GM23338 (cell line): ENCODE measurements around the gene UBXN10. TPM values are rescaled to one million over a fixed set of nuclear protein-coding genes. Genes with fewer than 3 reads are reported as not detected.

Experiments
- ATAC-seq: fragments of 200-7000 bp; cut with Tn5 transposase; 3 replicates; pipeline ENCODE4 v1.9.1; 2020
- DNase-seq: peaks from one replicate; pipeline ENCODE4 v3.0.0-alpha.2; 2015; ENCODE audit warnings: low spot score
- H2AFZ ChIP-seq: fragments of 200-600 bp; sonication (generic); 2 replicates; pipeline ENCODE4 v1.8.0; 2016; ENCODE audit warnings: antibody characterized with exemption, mild to moderate bottlenecking, moderate library complexity
- H3F3A ChIP-seq: fragments of 200-600 bp; sonication (generic); replicated peaks from 2 replicates; pipeline ENCODE4 v1.8.0; 2017; ENCODE audit warnings: antibody characterized with exemption, mixed run types, low read depth
- H3K27ac ChIP-seq: fragments of 200-600 bp; sonication (generic); 2 replicates; pipeline ENCODE4 v1.6.1; 2016; ENCODE audit warnings: low read depth
- H3K27me3 ChIP-seq: fragments of 200-600 bp; sonication (generic); 2 replicates; pipeline ENCODE4 v1.8.0; 2016; ENCODE audit warnings: mild to moderate bottlenecking, mixed run types, moderate library complexity; ENCODE audit not compliant: insufficient read depth
- H3K36me3 ChIP-seq: fragments of 200-600 bp; sonication (generic); 2 replicates; pipeline ENCODE4 v1.8.0; 2016; ENCODE audit warnings: mild to moderate bottlenecking; ENCODE audit not compliant: insufficient read depth
- H3K4me1 ChIP-seq: fragments of 200-600 bp; sonication (generic); 2 replicates; pipeline ENCODE4 v1.8.0; 2016; ENCODE audit warnings: mild to moderate bottlenecking, moderate library complexity; ENCODE audit not compliant: insufficient read depth
- H3K4me2 ChIP-seq: fragments of 200-600 bp; sonication (generic); 2 replicates; pipeline ENCODE4 v1.7.1; 2017; ENCODE audit warnings: mixed run types
- H3K4me3 ChIP-seq: fragments of 200-600 bp; sonication (generic); 2 replicates; pipeline ENCODE4 v1.6.1; 2016; ENCODE audit warnings: mixed run types
- H3K79me2 ChIP-seq: fragments of 200-600 bp; sonication (generic); replicated peaks from 2 replicates; pipeline ENCODE4 v1.8.0; 2017; ENCODE audit warnings: mild to moderate bottlenecking; ENCODE audit not compliant: insufficient read depth
- H3K9me2 ChIP-seq: fragments of 200-600 bp; sonication (generic); 2 replicates; pipeline ENCODE4 v1.8.0; 2017; ENCODE audit not compliant: insufficient read depth
- H4K20me1 ChIP-seq: fragments of 200-600 bp; sonication (generic); replicated peaks from 2 replicates; pipeline ENCODE4 v1.8.0; 2017; ENCODE audit warnings: mild to moderate bottlenecking; ENCODE audit not compliant: insufficient read depth
- H3K27ac Mint-ChIP-seq: 2 replicates; pipeline ENCODE4 v1.8.0; 2020; ENCODE audit warnings: inconsistent platforms, mild to moderate bottlenecking, moderate library complexity, mixed read lengths
- H3K27me3 Mint-ChIP-seq: 3 replicates; pipeline ENCODE4 v1.8.0; 2022; ENCODE audit warnings: low read depth, mild to moderate bottlenecking, moderate library complexity, mixed read lengths, inconsistent platforms; ENCODE audit not compliant: insufficient read depth, poor library complexity
- H3K36me3 Mint-ChIP-seq: 3 replicates; pipeline ENCODE4 v1.8.0; 2021; ENCODE audit warnings: low read depth, mild to moderate bottlenecking, inconsistent platforms, moderate library complexity, mixed read lengths
- H3K4me1 Mint-ChIP-seq: 3 replicates; pipeline ENCODE4 v1.8.0; 2020; ENCODE audit warnings: mild to moderate bottlenecking, inconsistent platforms, mixed read lengths
- H3K4me3 Mint-ChIP-seq: 3 replicates; pipeline ENCODE4 v1.8.0; 2021; ENCODE audit warnings: moderate library complexity, mild to moderate bottlenecking, inconsistent platforms, mixed read lengths
- H3K9me3 Mint-ChIP-seq: 3 replicates; pipeline ENCODE4 v1.8.0; 2020; ENCODE audit warnings: moderate library complexity, mild to moderate bottlenecking, inconsistent platforms, mixed read lengths
- CREB1 ChIP-seq: fragments of 250-450 bp; sonication (Bioruptor Pico); IDR thresholded peaks from 2 replicates; pipeline ENCODE4 v1.5.0; 2020; ENCODE audit warnings: low read depth, mild to moderate bottlenecking, moderate library complexity
- ETS1 ChIP-seq: IDR thresholded peaks from 2 replicates; pipeline ENCODE4 v1.6.1; 2016; ENCODE audit warnings: antibody characterized with exemption
- EZH2 ChIP-seq: fragments of 200-600 bp; sonication (generic); IDR thresholded peaks from one replicate; pipeline ENCODE4 v1.8.0; 2017; ENCODE audit warnings: antibody characterized with exemption, mild to moderate bottlenecking, low read depth; ENCODE audit not compliant: unreplicated experiment
- JUNB ChIP-seq: IDR thresholded peaks from one replicate; pipeline ENCODE4 v1.6.1; 2016; ENCODE audit warnings: antibody characterized with exemption; ENCODE audit not compliant: unreplicated experiment
- NANOG ChIP-seq: IDR thresholded peaks from 2 replicates; pipeline ENCODE4 v1.6.1; 2016; ENCODE audit warnings: antibody characterized with exemption, borderline replicate concordance
- POLR2AphosphoS5 ChIP-seq: IDR thresholded peaks from 2 replicates; pipeline ENCODE4 v1.6.1; 2016; ENCODE audit warnings: antibody characterized with exemption, low read depth
- REST ChIP-seq: IDR thresholded peaks from one replicate; pipeline ENCODE4 v1.6.1; 2018; ENCODE audit warnings: antibody characterized with exemption; ENCODE audit not compliant: unreplicated experiment
- STAT1 ChIP-seq: IDR thresholded peaks from one replicate; pipeline ENCODE4 v1.6.1; 2016; ENCODE audit warnings: antibody characterized with exemption; ENCODE audit not compliant: unreplicated experiment
- ZNF114 ChIP-seq: fragments of 250-450 bp; sonication (Bioruptor Pico); IDR thresholded peaks from 2 replicates; pipeline ENCODE4 v1.5.0; 2020; ENCODE audit warnings: mild to moderate bottlenecking, moderate library complexity
- ZNF331 ChIP-seq: fragments of 250-450 bp; sonication (Bioruptor Pico); IDR thresholded peaks from 2 replicates; pipeline ENCODE4 v1.5.0; 2020; ENCODE audit warnings: low read depth, mild to moderate bottlenecking, moderate library complexity
- polyA plus RNA-seq: library from polyadenylated mRNA; unstranded; fragments of >200 nt; fragmentation: Nextera tagmentation; extraction: Ambion mirVana; gene quantifications from 2 replicates; pipeline ENCODE4 v1.2.1, GENCODE V29; 2016
- total RNA-seq: library from RNA; depleted of rRNA; stranded (reverse); fragments of >200 nt; shearing (Covaris generic); gene quantifications from 2 replicates; pipeline ENCODE4 v1.2.3, GENCODE V29; 2014
- TF ChIP-seq, protein P1 (sequence below): fragments of 250-450 bp; sonication (Bioruptor Pico); IDR thresholded peaks from 2 replicates; pipeline ENCODE4 v1.5.0; 2020; ENCODE audit warnings: mild to moderate bottlenecking, moderate library complexity

The UBXN10 gene
- total and polyA plus RNA-seq, 2 experiments from 2014 or later = 0.27 to 0.69 TPM

DNA sequence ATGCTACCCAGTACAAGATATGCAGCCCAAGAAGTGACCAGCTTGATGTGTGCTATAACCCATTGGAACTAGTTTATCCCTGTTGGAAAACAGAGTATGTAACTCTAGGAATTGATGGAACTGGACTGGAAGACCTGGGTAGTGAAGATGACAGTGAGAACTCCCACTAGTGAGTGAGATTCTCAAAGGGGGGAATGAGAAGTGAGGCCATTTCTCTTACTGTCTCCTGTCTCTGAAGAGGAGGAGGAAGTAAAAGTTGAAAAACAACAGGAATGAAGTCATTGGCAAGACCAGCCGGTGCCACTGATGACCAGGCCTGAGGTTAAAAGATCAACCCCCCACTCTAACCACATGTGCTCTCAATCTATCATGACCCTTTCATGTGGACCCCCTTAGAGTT is 25.9 kb upstream of the UBXN10 start:
- peaks cover 22% of the 10 kb centered on the region for H3K36me3 Mint-ChIP-seq
- Histone ChIP-seq H3K27me3 (no peaks in the 10 kb centered on the region), H3K79me2 (no peaks in the 10 kb centered on the region), H3K9me2 (no peaks in the 10 kb centered on the region), H2AFZ (no peak overlapping the region), H3F3A (no peaks in the 10 kb centered on the region), H3K4me2 (no peak overlapping the region), H3K4me3 (no peak overlapping the region), H4K20me1 (no peaks in the 10 kb centered on the region), H3K27ac (no peak overlapping the region), H3K4me1 (no peaks in the 10 kb centered on the region), H3K36me3 (no peaks in the 10 kb centered on the region)
- no peak for ATAC-seq
- peaks cover 8% of the 10 kb centered on the region for H3K27me3 Mint-ChIP-seq
- peaks cover 55% of the 10 kb centered on the region for H3K9me3 Mint-ChIP-seq
- no peak for DNase-seq
- no peak overlapping the region for H3K27ac Mint-ChIP-seq
- H3K4me3 Mint-ChIP-seq = no peak overlapping the region
- TF ChIP-seq ETS1 (no peak), STAT1 (no peak), JUNB (no peak), ZNF331 (CRISPR knock-in tag) (no peak), REST (no peak), EZH2 (no peak), NANOG (no peak), POLR2AphosphoS5 (no peak), ZNF114 (CRISPR knock-in tag) (no peak), CREB1 (no peak)
- TF ChIP-seq, protein P1, sequence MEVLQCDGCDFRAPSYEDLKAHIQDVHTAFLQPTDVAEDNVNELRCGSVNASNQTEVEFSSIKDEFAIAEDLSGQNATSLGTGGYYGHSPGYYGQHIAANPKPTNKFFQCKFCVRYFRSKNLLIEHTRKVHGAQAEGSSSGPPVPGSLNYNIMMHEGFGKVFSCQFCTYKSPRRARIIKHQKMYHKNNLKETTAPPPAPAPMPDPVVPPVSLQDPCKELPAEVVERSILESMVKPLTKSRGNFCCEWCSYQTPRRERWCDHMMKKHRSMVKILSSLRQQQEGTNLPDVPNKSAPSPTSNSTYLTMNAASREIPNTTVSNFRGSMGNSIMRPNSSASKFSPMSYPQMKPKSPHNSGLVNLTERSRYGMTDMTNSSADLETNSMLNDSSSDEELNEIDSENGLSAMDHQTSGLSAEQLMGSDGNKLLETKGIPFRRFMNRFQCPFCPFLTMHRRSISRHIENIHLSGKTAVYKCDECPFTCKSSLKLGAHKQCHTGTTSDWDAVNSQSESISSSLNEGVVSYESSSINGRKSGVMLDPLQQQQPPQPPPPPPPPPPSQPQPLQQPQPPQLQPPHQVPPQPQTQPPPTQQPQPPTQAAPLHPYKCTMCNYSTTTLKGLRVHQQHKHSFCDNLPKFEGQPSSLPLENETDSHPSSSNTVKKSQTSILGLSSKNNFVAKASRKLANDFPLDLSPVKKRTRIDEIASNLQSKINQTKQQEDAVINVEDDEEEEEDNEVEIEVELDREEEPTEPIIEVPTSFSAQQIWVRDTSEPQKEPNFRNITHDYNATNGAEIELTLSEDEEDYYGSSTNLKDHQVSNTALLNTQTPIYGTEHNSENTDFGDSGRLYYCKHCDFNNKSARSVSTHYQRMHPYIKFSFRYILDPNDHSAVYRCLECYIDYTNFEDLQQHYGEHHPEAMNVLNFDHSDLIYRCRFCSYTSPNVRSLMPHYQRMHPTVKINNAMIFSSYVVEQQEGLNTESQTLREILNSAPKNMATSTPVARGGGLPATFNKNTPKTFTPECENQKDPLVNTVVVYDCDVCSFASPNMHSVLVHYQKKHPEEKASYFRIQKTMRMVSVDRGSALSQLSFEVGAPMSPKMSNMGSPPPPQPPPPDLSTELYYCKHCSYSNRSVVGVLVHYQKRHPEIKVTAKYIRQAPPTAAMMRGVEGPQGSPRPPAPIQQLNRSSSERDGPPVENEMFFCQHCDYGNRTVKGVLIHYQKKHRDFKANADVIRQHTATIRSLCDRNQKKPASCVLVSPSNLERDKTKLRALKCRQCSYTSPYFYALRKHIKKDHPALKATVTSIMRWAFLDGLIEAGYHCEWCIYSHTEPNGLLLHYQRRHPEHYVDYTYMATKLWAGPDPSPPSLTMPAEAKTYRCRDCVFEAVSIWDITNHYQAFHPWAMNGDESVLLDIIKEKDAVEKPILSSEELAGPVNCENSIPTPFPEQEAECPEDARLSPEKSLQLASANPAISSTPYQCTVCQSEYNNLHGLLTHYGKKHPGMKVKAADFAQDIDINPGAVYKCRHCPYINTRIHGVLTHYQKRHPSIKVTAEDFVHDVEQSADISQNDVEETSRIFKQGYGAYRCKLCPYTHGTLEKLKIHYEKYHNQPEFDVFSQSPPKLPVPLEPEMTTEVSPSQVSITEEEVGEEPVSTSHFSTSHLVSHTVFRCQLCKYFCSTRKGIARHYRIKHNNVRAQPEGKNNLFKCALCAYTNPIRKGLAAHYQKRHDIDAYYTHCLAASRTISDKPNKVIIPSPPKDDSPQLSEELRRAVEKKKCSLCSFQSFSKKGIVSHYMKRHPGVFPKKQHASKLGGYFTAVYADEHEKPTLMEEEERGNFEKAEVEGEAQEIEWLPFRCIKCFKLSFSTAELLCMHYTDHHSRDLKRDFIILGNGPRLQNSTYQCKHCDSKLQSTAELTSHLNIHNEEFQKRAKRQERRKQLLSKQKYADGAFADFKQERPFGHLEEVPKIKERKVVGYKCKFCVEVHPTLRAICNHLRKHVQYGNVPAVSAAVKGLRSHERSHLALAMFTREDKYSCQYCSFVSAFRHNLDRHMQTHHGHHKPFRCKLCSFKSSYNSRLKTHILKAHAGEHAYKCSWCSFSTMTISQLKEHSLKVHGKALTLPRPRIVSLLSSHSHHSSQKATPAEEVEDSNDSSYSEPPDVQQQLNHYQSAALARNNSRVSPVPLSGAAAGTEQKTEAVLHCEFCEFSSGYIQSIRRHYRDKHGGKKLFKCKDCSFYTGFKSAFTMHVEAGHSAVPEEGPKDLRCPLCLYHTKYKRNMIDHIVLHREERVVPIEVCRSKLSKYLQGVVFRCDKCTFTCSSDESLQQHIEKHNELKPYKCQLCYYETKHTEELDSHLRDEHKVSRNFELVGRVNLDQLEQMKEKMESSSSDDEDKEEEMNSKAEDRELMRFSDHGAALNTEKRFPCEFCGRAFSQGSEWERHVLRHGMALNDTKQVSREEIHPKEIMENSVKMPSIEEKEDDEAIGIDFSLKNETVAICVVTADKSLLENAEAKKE (CRISPR knock-in tag) = no peak
- H3K4me1 Mint-ChIP-seq = peaks cover 4% of the 10 kb centered on the region; the same call in 2 of the 3 replicates
